SK-N-DZ (cell line): ENCODE results near the gene ACP7.
"Not testable (repeated sequence)": the region's sequence is repeated elsewhere in the genome, so short reads cannot be mapped to it uniquely, and the experiment has no call there.

ENCODE experiments used
- DNase-seq: peaks from one replicate; pipeline ENCODE4 v3.0.0-alpha.2; 2015; ENCODE audit warnings: low spot score

Gene ACP7

DNA sequence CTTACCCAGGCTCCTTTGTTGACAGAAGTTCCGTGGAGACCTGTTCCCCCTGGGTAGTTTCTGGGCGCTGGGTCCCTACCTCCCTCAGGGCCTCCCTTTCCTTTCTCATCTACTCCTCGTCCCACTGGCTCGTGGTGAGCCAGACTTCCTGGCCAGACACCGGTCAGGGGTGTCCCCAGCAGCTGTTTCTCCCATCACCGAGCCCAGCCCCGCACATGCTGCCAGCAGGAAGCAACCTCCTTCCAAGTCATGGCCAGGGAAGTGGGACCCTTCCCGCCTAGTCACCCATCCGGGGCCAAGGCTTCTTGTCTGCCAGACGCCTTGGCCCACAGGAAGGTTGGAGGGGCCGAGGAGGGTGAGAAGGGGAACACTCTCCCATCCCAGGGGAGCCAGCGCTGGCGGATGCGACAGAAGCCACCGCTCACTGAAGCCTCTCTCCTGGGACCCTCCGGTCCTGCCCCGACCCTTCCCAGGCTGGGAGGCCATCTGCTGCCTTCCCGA lies 47.1 kb downstream of the ACP7 start:
- peak; percentile 18 for DNase-seq

DNA sequence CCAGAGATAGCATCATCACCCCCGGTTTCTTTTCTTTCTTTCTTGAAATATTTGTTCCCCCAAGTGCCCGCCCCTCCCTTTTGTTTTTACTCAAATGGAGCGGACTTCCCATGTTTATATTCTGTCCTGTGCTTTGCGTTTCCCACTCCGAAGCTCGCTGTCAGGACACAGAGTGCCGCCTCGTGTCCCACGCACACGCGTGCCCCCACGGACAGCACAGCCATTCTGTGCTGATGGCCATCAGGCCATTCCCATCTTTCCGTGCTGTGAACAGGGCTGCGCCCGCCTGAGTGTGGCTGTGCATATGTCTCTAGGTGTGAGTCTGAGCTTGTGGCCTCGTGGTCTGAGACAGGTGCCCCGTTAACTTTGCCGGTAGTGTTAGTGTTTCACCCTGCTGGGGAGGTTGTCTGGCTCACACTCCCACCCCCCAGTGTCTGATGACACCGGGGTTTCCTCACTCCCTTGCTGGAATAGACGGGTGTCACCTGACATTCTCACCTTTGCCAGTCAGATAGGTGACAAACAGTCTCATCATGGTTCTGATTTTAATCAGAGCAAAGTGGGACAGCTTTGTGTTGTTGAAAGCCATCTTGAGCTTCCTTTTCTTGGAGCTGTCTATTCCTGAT lies 48.3 kb downstream of the ACP7 start:
- DNase-seq = no peak

GRCh38 chr19:39133431-39134270 lies 49.5 kb downstream of the ACP7 start:
- DNase-seq = no peak

GRCh38 chr19:39135701-39136100 lies 51.5 kb downstream of the ACP7 start:
- no peak for DNase-seq

GRCh38 chr19:39136225-39136940 lies 52.2 kb downstream of the ACP7 start:
- DNase-seq = no peak

DNA sequence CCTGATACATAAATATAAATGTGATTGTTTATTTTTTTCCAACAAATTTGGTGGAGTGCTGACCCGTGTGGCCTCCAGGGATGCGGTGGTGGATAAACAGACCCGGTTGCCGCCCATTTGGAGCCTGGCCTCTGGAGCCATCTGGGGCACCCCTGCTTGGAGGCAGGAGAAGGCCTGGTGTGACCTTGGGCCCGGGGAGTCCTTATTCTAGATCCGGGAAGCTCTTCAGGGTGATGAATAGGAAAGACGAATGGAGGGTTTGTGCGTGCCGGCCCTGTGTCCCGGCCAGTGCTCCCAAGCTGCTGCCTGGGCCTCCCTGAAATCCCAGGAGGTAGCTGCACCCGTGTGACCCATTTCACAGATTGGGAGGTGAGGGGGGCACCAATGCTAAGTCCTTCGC lies 53.0 kb downstream of the ACP7 start:
- DNase-seq = no peak

DNA sequence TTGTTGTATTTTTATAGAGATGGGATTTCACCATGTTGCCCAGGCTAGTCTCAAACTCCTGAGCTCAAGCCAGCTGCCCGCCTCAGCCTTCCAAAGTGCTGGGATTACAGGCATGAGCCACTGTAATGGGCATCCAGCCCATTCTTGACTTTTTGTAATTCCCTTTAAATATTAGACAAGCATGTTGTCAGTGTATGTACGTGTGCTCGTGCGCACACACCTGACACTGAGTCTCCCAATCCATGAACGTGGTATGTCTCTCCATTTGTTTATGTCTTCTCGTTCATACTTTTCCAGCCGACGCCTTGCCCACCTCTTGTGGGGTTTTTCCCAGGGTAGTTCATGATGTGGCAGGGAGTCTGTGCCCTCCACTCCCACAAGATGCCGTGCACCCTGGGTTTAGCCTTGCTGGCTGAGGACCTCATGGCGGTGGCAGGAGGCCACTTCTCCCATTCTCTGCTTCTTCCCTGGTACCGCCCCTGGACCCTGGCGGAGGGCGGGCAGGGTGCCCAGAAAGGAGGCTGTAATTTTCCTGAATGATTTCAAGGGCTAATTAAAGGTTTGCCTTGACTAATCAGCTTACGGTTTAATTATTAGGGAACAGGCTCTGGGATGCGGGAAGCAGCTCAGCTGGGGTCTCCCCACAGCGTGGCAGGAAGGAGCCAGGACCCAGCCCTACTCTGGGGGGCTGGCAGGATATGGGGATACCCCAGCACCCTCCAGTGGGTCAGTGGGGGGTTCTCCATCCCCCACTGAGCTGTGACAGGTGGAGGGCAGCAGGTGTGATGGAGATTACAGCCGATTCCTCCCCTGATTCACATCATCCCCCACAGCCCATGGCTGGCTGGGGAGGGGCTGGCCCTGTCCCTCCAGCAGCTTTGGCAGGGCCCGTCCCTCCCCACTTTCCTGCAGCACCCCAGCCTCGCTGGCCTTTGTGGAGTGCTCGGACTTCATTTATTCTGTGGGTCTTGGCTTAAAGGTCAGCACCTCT lies 54.3 kb downstream of the ACP7 start:
- no peak for DNase-seq

DNA sequence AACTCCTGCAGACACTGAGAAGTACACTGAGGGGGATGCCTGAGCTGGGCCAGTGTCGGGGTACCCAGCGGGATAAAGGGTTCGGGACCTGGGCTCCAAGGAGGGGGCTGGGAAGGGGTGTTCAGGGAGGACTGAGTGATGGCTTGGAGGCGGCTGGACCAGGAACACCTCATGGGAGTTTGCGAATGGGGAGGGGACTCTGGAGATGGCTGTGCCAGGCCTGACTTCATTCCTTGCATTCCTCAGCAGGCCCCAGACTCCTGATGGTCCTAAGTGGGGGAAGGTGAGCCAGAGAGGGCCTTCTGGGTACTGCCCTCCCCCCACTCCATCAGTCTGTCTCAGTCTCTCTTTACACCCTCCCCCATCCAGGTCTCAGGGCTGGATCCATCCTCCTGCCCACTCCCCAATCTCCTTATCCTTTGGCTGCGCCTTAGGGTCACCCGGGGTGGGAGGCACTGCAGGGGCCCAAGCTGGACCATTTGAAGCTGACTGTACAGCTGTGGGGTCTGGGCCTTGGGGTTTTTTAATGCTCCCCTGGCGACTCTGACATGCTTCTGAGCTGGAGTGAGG lies 55.2 kb downstream of the ACP7 start:
- no peak for DNase-seq

- peak; percentile 18 for DNase-seq
Observed at GRCh38 chr19:39139971-39140453, 55.8 kb downstream of the ACP7 start.

GRCh38 chr19:39140594-39140993 lies 56.4 kb downstream of the ACP7 start:
- no peak for DNase-seq

GRCh38 chr19:39141929-39142328 lies 57.8 kb downstream of the ACP7 start:
- DNase-seq = no peak

DNA sequence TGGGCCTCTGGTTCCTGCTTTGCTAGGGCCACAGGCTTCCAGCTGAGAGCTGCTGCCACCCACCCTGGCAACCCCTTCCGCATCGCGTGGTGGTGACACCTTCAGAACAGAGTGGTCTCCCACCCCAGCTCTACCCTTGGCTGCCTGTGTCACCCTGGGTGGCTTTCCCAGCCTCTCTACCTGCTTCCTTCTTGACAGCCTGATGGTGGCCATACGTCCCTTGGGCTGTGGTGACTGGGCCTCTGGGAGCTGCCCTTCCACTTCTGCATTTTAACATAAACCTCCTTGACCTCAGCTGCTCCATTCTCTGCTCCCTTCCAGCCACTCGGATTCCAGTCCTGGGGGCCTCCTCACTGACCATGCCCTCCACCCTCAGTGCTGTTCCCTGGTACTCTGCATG lies 58.5 kb downstream of the ACP7 start:
- no peak for DNase-seq

- not testable (repeated sequence) for DNase-seq
Observed at GRCh38 chr19:39143757-39144289, 59.7 kb downstream of the ACP7 start.

DNA sequence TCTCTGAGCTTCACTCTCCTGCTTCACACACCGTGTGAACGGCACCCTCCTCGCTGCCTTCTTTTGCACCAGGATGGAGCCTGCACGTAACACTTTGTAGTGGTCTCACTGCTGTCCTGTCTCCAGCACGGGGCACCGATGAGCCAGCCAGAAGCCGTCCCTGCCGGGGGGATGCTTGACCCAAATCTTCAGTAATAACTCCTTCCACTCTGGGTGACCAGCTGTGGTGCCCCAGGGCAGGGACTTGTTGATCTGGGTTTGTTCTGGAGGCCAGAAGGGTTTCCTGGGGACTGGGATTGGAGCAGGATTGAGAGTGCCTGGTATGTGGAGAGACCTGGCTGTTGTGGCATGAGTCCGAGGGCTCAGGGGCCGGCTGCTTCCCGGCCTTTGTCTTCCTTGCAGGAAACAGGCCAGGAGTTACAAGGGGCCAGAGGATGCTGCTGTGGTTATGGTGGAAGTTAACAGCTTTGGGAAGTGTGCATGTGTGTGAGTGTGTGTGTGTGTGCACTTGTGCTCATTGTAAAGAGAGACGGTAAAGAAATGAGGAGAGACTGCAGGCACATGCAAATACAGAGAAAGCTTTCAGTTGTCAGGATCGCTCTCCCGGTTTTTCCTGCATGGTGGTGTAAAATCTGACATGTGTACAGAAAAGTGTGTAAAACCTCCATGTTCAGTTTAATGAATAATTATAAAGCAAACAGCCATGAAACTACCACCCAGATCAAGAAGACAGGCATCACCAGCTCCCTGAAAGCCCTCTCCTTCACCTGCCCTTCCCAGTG lies 60.3 kb downstream of the ACP7 start:
- DNase-seq = no peak

- DNase-seq = no peak
Observed at GRCh38 chr19:39145180-39145953, 61.2 kb downstream of the ACP7 start.

DNA sequence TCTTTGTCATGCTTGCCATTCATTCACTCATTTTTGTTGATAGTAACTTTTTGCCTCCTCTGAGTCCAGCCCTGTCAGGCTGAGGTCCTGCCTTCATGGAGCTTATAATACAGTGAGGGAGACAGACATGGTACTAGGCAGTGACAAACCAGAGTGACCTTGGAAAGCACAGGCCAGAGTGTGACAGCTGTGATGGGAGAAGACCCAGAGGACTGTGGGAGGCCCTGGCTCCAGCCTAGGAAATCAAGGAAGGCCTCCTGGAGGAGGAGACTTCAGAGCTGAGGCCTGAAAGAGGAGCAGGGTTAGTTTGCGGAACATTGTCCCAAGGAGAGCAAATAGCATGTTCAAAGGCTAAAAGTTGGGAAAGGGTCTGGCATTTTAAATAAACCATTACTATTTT lies 61.9 kb downstream of the ACP7 start:
- no peak for DNase-seq

DNA sequence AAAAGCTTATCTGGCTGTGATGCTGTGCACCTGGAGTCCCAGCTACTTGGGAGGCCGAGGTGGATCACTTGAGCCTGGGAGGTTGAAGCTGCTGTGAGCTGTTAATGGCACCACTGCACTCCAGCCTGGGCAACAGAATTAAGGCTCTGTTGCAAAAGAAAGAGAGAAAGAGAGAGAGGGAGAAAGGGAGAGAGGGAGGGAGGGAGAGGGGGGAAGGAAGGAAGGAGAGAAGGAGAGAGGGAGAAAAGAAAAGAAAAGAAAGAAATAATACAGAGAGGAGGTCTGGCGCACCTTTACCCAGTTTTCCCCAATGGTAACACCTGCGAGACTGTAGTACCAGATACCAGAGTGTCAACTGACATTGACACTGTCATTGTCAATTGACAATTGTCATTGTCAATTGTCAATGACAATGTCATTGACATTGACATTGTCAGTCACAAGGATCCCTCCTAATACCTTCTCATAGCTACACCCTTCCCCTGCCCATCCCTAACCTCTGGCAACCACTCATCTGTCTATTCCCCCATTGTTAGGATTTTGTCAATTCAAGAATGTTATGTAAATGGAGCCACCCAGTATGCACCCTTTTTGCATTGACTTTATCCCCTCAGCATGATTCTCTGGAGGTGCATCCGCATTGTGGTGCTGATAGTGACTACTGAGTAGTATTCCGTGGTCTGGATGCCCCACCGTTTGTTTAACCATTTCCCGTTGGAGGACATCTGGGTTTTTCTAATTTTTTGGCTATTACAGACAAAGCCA lies 62.7 kb downstream of the ACP7 start:
- DNase-seq = no peak

DNA sequence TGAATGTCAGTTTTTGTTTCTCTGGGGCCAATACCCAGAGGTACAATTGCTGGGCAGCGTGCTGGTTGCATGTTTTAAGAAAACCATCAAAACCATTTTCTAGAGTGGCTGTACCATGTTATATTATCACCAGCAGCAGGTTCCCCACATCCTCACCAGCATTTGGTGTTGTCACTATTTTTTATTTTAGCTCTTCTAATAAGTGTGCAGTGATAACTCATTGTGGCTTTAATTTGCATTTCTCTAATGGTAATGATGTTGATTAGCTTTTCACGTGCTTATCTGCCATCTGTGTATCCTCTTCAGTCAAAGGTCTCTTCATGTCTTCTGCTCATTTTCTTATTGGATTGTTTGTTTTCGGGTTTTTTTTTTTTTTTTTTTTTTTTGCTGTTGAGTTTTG lies 63.3 kb downstream of the ACP7 start:
- DNase-seq = no peak
